Stimulated activated CD4-positive, alpha-beta T cell treated with anti-CD3 and anti-CD28 coated beads, Interleukin-1b, Interleukin-23, amount 100 ng/mL, for 1 hour (primary cell): ENCODE data around the gene PCDHA12.
"Not testable (repeated sequence)": the region's sequence is repeated elsewhere in the genome, so short reads cannot be mapped to it uniquely, and the experiment has no call there.

Source experiments
- DNase-seq, 2 donors: peaks; one replicate each; pipeline ENCODE4 v3.0.0-alpha.2; 2020; ENCODE audit warnings: low read depth in 2 of 2

Gene PCDHA12

DNA sequence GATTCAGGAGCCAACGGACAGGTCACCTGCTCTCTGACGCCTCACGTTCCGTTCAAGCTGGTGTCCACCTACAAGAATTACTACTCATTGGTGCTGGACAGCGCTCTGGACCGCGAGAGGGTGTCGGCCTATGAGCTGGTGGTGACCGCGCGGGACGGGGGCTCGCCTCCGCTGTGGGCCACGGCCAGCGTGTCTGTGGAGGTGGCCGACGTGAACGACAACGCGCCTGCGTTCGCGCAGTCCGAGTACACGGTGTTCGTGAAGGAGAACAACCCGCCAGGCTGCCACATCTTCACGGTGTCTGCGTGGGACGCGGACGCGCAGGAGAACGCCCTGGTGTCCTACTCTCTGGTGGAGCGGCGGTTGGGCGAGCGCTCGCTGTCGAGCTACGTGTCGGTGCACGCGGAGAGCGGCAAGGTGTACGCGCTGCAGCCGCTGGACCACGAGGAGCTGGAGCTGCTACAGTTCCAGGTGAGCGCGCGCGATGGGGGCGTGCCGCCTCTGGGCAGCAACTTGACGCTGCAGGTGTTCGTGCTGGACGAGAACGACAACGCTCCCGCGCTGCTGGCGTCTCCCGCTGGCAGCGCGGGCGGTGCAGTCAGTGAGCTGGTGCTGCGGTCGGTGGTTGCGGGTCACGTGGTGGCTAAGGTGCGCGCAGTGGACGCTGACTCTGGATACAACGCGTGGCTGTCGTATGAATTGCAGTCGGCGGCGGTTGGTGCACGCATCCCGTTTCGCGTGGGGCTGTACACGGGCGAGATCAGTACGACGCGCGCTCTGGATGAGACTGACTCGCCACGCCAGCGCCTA is 17.7 kb upstream of the PCDHA12 start:
- no peak for DNase-seq

DNA sequence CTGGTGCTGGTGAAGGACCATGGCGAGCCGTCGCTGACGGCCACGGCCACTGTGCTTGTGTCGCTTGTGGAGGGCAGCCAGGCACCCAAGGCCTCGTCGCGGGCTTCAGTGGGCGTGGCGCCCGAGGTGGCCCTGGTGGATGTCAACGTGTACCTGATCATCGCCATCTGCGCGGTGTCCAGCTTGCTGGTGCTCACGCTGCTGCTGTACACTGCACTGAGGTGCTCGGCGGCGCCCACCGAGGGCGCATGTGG is 17.2 kb upstream of the PCDHA12 start:
- DNase-seq: no peak

DNA sequence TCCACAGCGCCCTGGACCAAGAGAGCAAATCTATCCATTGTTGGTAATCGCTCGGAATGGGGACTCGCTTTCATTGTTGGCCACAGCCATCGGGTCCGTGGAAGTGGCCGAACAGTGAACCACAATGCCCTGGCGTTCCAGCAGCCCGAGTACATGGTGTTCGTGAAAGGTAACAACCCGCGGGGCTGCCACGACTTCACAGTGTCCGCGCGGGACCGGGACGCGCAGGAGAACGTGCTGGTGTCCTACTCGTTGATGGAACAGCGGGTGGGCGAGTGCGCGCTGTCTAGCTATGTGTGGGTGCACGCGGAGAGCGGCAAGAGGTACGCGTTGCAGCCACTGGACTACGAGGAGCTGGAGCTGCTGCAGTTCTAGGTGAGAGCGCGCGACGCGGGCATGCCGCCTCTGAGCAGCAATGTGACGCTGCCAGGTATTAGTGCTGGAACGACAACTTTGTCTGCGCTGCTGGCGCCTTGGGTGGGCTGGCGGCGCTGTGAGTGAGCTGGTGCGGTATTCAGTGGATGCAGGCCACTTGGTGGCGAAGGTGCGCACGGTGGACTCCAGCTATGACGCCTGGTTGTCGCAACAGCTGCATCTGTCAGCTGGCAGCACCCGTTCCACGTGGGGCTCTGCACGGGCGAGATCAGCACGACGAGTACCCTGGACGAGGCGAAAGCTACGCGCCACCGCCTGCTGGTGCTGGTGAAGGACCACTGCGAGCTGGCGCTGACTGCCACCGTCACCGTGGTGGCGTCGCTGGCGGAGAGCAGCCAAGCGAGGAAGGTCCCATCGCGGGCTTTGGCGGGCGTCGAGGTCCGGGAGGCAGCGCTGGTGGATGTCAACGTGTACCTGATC is 12.4 kb upstream of the PCDHA12 start:
- no peak for DNase-seq

DNA sequence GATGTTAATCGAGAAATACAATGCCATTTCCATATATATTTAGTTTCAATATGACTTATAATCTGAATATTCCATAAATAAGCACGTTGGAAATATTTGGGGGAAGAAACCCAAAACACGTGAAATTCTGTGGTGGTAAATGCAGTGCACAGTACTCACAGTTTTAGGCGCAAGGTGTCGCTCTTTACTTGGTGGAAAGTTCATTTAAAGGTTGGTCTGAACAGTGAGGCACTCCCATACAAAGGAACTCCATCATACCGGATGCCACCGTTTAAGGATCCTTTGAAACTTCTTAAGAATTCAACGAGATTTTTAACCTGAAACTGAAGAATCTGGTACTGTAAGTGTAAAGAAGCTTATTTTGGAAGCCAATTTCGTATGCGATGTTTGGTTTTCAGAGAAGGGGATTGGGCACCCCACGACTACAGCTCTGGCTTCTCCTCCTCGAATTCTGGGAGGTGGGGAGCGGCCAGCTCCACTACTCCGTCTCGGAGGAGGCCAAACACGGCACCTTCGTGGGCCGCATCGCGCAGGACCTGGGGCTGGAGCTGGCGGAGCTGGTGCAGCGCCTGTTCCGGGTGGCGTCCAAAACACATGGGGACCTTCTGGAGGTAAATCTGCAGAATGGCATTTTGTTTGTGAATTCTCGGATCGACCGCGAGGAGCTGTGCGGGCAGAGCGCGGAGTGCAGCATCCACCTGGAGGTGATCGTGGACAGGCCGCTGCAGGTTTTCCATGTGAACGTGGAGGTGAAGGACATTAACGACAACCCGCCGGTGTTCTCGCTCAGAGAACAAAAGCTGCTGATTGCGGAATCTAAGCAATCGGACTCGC is 6.2 kb upstream of the PCDHA12 start, which contains the start of gene PCDHA11:
PCDHA11 (plus strand) TSS at position 237 of the 834 bp plus-strand sequence; CDS start at position 384, 147 bp downstream.
- no peak for DNase-seq

DNA sequence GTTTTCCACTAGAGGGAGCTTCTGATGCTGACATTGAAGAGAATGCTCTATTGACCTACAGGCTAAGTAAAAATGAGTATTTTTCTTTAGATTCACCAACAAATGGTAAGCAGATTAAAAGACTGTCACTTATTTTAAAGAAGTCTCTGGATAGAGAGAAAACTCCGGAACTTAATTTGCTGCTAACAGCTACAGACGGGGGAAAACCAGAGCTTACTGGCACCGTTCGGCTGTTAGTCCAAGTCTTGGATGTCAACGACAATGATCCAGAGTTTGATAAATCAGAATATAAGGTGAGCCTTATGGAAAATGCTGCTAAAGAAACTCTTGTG is 5.6 kb upstream of the PCDHA12 start:
- DNase-seq: no peak

DNA sequence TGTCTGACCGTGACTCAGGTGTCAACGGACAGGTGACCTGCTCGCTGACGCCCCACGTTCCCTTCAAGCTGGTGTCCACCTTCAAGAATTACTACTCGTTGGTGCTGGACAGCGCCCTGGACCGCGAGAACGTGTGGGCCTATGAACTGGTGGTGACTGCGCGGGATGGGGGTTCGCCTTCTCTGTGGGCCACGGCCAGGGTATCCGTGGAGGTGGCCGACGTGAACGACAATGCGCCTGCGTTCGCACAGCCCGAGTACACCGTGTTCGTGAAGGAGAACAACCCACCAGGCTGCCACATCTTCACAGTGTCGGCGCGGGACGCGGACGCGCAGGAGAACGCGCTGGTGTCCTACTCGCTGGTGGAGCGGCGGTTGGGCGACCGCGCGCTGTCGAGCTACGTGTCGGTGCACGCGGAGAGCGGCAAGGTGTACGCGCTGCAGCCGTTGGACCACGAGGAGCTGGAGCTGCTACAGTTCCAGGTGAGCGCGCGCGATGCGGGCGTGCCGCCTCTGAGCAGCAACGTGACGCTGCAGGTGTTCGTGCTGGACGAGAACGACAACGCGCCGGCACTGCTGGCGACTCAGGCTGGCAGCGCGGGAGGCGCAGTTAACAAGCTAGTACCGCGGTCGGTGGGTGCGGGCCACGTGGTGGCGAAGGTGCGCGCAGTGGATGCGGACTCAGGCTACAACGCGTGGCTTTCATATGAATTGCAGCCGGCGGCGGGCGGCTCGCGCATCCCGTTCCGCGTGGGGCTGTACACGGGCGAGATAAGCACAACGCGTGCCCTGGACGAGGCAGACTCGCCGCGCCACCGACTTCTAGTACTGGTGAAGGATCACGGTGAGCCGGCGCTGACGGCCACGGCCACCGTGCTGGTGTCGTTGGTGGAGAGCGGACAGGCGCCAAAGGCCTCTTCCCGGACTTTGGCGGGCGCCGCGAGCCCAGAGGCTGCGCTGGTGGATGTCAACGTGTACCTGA is 4.6 kb upstream of the PCDHA12 start:
- no peak for DNase-seq

DNA sequence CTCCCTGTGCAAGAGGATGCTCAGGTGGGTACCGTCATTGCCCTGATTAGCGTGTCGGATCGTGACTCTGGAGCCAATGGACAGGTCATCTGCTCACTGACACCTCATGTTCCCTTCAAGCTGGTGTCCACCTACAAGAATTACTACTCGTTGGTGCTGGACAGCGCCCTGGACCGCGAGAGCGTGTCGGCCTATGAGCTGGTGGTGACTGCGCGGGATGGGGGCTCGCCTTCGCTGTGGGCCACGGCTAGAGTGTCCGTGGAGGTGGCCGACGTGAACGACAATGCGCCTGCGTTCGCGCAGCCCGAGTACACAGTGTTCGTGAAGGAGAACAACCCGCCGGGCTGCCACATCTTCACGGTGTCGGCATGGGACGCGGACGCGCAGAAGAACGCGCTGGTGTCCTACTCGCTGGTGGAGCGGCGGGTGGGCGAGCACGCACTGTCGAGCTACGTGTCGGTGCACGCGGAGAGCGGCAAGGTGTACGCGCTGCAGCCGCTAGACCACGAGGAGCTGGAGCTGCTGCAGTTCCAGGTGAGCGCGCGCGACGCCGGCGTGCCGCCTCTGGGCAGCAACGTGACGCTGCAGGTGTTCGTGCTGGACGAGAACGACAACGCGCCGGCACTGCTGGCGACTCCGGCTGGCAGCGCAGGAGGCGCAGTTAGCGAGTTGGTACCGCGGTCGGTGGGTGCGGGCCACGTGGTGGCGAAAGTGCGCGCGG is 1.6 kb downstream of the PCDHA12 start:
- not testable (repeated sequence) for DNase-seq

DNA sequence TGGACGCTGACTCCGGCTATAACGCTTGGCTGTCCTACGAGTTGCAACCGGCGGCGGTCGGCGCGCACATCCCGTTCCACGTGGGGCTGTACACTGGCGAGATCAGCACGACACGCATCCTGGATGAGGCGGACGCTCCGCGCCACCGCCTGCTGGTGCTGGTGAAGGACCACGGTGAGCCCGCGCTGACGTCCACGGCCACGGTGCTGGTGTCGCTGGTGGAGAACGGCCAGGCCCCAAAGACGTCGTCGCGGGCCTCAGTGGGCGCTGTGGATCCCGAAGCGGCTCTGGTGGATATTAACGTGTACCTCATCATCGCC is 2.1 kb downstream of the PCDHA12 start:
- DNase-seq: no peak

DNA sequence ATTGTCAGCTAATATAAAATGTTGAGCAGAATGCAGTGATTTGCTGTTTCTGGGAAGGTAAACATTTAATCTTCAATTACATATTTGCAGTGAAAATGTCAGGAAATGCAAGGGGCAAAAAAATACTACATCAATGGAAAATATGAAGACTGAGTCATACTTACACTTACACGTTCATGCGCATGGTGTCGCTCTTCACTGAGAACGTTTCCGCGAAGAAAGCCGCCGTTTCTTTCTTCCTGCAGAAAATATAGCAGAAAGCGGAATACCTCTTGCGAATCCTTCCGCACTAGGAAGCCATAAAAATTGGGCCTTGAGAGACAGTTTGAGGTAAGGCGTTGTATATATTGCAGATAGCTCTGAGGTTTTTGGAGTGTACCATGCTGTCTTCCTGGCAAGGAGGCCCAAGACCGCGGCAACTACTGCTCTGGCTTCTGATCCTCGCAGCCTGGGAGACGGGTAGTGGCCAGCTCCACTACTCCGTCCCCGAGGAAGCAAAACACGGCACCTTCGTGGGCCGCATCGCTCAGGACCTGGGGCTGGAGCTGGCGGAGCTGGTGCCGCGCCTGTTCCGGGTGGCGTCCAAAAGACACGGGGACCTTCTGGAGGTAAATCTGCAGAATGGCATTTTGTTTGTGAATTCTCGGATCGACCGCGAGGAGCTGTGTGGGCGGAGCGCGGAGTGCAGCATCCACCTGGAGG is 6.9 kb downstream of the PCDHA12 start, which contains the start of gene PCDHA13:
PCDHA13 (plus strand) TSS at position 236 of the 702 bp plus-strand sequence; CDS start at position 381, 145 bp downstream.
- DNase-seq: no peak

DNA sequence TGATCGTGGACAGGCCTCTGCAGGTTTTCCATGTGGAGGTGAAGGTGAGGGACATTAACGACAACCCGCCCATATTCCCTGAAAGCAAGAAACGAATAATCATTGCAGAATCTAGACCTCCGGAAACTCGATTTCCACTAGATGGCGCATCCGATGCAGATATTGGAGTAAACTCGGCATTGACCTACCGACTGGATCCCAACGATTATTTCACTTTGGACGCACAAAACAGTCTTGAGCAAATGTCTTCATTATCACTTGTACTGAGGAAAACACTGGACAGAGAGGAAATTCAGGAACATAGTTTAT is 7.4 kb downstream of the PCDHA12 start:
- DNase-seq: no peak

DNA sequence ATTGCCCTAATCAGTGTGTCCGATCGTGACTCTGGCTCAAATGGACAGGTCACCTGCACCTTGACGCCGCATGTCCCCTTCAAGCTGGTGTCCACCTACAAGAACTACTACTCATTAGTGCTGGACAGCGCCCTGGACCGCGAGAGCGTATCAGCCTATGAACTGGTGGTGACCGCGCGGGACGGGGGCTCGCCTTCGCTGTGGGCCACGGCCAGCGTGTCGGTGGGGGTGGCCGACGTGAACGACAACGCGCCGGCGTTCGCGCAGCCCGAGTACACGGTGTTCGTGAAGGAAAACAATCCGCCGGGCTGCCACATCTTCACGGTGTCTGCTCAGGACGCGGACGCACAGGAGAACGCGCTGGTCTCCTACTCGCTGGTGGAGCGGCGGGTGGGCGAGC is 8.3 kb downstream of the PCDHA12 start:
- DNase-seq: no peak

DNA sequence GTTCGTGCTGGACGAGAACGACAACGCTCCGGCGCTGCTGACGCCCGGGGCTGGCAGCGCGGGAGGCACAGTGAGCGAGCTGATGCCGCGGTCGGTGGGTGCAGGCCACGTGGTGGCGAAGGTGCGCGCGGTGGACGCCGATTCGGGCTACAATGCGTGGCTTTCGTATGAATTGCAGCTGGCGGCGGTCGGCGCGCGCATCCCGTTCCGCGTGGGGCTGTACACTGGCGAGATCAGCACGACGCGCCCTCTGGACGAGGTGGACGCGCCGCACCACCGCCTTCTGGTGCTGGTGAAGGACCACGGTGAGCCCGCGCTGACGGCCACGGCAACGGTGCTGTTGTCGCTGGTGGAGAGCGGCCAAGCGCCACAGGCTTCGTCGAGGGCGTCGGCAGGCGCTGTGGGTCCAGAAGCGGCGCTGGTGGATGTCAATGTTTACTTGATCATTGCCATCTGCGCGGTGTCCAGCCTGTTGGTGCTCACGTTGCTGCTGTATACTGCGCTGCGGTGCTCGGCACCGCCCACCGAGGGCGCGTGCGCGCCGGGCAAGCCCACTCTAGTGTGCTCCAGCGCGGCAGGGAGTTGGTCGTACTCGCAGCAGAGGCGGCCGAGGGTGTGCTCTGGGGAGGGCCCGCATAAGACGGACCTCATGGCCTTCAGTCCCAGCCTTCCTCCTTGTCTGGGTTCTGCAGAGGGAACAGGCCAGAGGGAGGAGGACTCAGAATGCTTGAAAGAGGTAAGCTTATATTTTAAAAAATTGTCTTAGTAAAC is 9.0 kb downstream of the PCDHA12 start:
- no peak for DNase-seq

DNA sequence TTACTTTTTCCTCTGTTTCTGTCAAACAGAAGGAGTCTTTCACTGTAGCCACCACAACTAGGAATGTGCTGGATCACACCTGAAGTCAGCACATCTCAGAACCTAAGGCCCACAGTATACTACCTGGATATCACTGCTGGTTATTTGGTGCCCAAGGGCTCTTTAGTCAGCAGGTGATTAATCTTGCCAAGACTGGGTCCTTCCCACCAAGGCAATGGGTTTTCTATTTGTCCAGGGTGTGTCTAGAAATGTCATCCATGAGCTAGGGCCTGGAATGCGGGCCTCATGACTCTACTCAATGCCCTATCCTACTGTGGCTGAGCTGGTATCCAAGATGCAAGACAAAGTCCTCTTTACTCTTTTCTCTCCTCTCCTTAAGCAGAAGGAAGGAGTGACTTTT is 41.2 kb downstream of the PCDHA12 start:
- DNase-seq: no peak

DNA sequence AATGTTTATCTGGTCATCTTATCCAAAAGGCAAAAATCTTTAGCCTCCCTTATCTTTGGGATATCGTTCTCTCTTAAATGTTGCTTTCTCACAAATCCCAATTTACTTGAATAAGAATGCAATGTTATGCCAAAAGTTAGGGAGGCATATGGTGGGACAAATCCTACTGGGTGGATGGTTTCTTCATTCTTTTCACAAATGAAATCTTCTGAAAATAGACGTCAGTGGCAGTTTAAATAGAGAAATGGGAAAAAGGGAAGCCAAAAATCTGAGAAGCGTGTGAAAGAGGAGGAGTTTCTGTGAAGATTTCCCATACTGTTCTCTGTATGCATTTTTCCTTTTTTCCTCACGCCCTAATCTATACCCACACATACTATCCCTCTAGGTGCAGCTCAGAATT is 48.5 kb downstream of the PCDHA12 start:
- DNase-seq: no peak

DNA sequence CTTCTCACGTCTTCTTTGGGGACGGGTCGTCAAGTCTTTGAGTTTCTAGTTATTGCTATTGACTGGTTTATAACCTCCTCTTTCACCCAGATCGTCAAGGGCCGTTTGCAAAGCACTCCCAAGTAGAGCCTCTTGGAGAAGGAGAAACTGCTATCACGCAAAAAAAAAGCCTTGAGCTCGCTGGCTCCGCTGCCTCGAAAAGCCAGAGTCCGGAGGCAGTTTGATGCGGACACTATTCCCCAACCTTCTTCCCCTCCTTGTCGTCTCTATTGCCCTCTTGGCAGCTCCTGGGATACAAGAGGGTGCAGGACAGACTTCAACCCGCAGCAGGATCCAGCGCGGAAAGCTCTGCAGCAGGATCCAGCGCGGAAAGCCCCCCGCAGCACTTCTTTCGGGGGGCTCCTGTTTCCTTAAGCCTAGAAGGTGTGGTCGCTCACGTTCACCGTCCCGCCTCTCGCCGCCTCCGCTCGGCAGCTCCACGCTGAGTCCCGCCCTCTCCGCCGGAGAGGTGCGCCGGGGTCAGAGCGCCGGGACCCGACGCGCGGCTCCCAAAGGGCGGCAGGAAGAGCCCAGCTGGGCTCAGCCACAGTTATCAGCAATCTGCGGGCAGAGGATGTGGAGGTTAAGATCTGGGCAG is 50.8 kb downstream of the PCDHA12 start, which contains the start of gene PCDHAC1:
PCDHAC1 (plus strand) TSS at position 494 of the 637 bp plus-strand sequence. CDS start 594 bp downstream, outside the sequence.
- no peak for DNase-seq

DNA sequence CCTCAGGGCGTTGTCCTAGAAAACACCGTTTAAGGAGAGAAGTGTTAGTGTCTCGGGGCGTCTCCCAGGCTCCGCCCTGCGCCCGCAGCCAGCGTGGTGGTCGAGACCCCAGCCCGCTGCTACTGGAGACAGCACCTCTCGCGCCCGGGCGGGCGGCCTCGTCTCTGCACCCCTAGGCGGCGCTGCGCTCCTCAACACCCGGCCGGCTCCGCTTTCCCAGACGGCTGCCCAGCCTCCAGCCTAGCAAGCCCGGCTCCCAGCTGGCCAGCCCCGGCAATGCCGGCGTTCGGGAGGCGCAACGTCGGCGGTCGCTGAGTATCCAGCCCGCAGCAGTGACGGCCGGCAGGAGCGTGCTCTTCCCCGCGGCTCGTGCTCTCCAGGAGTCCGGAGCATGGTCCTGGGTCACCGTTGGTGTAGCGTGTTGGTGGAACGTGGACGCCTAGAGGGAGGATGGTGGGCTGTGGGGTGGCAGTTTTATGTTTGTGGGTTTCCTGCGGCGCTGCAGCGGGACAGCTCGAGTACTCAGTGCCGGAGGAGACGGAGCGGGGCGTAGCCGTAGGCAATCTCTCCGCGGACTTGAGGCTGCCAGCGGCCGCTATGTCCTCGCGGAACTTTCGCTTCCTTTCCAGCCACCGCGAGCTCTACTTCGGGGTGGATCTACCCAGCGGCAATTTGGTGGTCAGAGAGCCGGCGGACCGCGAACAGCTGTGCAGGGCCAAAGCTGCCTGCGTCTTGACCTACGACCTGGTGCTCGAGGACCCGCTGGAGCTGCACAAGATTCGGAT is 51.5 kb downstream of the PCDHA12 start:
- no peak for DNase-seq

DNA sequence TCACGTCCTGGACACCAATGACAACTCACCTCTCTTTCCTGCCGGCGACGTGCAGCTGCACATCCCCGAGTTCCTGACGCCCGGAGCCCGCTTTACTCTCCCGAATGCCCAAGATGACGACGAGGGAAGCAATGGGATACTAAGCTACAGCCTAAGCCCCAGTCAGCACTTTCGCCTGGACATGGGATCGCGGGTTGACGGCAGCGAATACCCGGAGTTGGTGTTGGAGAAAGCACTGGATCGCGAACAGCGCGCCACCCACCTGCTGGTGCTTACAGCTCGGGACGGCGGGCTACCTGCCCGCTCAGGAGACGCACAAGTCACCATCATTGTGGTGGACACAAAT is 52.1 kb downstream of the PCDHA12 start:
- no peak for DNase-seq
